Fibroblast of skin of left quadriceps (primary cell): ENCODE measurements around the gene RBMS1.

ENCODE experiments used
- DNase-seq, 2 experiments: peaks; one replicate each; pipeline ENCODE4 v3.0.0-alpha.2; 2013; ENCODE audit warnings: low read depth in 2 of 2

RBMS1 gene

GRCh38 chr2:160278101-160278878 is 215.3 kb downstream of the RBMS1 start:
- DNase-seq: no peak

GRCh38 chr2:160277151-160277550 is 216.5 kb downstream of the RBMS1 start:
- no peak for DNase-seq

GRCh38 chr2:160275656-160276055 is 218.0 kb downstream of the RBMS1 start:
- no peak for DNase-seq

GRCh38 chr2:160271171-160272086 is 222.2 kb downstream of the RBMS1 start:
- DNase-seq: no peak

GRCh38 chr2:160270571-160271113 is 223.0 kb downstream of the RBMS1 start:
- DNase-seq: peak in 1 of 2 experiments; percentile 20

- peak; percentile 88 to 89 for DNase-seq
These were observed 223.6 kb downstream of the RBMS1 start for GRCh38 chr2:160269803-160270570.

GRCh38 chr2:160269365-160269764 is 224.2 kb downstream of the RBMS1 start:
- no peak for DNase-seq

- DNase-seq: no peak
These were observed 225.3 kb downstream of the RBMS1 start for GRCh38 chr2:160268151-160268781.

- no peak for DNase-seq
These were observed 225.9 kb downstream of the RBMS1 start for GRCh38 chr2:160267692-160268091.

- no peak for DNase-seq
These were observed 226.6 kb downstream of the RBMS1 start for GRCh38 chr2:160267022-160267421.

GRCh38 chr2:160266037-160266551 is 227.5 kb downstream of the RBMS1 start:
- DNase-seq: no peak

GRCh38 chr2:160264308-160264707 is 229.3 kb downstream of the RBMS1 start:
- no peak for DNase-seq

- no peak for DNase-seq
These were observed 231.9 kb downstream of the RBMS1 start for GRCh38 chr2:160261732-160262131.

GRCh38 chr2:160258492-160258805 is 235.2 kb downstream of the RBMS1 start:
- no peak for DNase-seq

GRCh38 chr2:160257743-160258491 is 235.7 kb downstream of the RBMS1 start:
- no peak for DNase-seq

- no peak for DNase-seq
These were observed 236.4 kb downstream of the RBMS1 start for GRCh38 chr2:160257041-160257742.

- no peak for DNase-seq
These were observed 237.1 kb downstream of the RBMS1 start for GRCh38 chr2:160256507-160256906.

GRCh38 chr2:160255408-160255807 is 238.2 kb downstream of the RBMS1 start:
- no peak for DNase-seq

GRCh38 chr2:160254189-160254762 is 239.3 kb downstream of the RBMS1 start:
- DNase-seq: no peak
